Body of pancreas (tissue), 4 donors: Measurements from ENCODE around the gene SBF2.

Experiments used
- CTCF ChIP-seq, 7 experiments: fragments of 450-650 bp in 4 of 7; fragments of 200-600 bp in 3 of 7; sonication (generic) in 3 of 7; IDR thresholded peaks; one replicate each; pipeline ENCODE4 v1.5.1; 2016 to 2019; ENCODE audit warnings: antibody characterized with exemption in 7 of 7
- POLR2A ChIP-seq, 3 donors: fragments of 450-650 bp; IDR thresholded peaks; one replicate each; pipeline ENCODE4 v1.6.1; 2016; ENCODE audit warnings: antibody characterized with exemption in 3 of 3, mild to moderate bottlenecking in 2 of 3

DNA sequence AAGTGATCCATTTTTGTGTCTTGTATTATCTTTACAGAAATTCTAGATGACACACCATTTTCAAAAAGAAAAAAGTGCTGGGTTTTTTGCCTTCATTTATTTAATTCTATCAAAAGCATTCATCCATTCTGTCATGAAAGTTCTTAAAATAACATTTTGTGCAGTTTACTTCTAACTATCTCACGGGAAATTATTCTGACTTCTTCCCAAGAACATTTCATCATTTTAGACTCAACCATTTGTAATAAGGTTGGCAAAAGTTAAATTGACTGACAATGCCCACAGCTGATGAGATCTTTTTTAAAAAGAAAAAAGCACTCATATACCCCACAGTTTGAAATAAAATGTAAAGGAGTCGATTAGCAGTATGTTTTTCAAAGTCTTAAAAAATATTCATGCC lies 68.5 kb downstream of the SBF2 start:
- TF ChIP-seq CTCF (IDR thresholded peaks at IDR 0.05) (no peak), POLR2A (IDR thresholded peaks at IDR 0.05) (no peak)
